ENCODE data around the gene FSD2. TPM values are rescaled to one million over a fixed set of nuclear protein-coding genes. Genes with fewer than 3 reads are reported as not detected.

The FSD2 gene
- total RNA-seq, 1 donor from 2014 or later, result not detected

DNA sequence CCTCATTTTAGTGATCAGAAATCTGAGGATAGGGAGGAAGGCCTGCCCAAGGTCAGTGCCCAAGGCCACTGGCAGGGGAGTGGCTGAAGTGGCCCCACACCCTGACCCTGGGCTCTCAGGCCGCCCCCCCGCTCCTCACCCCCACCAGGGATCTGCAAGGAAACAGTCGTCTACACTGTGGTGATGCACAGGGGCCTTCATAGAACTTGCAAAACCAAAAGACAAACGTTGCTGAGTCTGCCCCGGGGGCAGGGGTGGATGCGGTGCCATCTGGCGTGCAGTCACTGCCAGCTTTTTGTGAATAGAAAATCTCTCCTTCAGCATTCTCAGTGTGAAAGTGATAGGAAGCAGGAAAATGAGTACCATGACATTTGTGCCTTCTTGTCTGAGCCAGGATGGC, 44.9 kb upstream of the FSD2 start:
- H3K9me3 ChIP-seq, result no peaks in the 10 kb centered on the region
- no peaks in the 10 kb centered on the region for H3K36me3 ChIP-seq
- H3K27ac ChIP-seq, result no peak overlapping the region
- H3K4me1 ChIP-seq, result no peaks in the 10 kb centered on the region
- no peaks in the 10 kb centered on the region for H3K27me3 ChIP-seq
- DNase-seq (ENCODE audit: low spot score in 2 of 2), result no peak
- TF ChIP-seq, protein P1, sequence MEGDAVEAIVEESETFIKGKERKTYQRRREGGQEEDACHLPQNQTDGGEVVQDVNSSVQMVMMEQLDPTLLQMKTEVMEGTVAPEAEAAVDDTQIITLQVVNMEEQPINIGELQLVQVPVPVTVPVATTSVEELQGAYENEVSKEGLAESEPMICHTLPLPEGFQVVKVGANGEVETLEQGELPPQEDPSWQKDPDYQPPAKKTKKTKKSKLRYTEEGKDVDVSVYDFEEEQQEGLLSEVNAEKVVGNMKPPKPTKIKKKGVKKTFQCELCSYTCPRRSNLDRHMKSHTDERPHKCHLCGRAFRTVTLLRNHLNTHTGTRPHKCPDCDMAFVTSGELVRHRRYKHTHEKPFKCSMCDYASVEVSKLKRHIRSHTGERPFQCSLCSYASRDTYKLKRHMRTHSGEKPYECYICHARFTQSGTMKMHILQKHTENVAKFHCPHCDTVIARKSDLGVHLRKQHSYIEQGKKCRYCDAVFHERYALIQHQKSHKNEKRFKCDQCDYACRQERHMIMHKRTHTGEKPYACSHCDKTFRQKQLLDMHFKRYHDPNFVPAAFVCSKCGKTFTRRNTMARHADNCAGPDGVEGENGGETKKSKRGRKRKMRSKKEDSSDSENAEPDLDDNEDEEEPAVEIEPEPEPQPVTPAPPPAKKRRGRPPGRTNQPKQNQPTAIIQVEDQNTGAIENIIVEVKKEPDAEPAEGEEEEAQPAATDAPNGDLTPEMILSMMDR (IDR thresholded peaks at IDR 0.05), result no peak
- intact Hi-C loops (cut with DNase I), result no loop called here
- no peak overlapping the region for H3K4me3 ChIP-seq

DNA sequence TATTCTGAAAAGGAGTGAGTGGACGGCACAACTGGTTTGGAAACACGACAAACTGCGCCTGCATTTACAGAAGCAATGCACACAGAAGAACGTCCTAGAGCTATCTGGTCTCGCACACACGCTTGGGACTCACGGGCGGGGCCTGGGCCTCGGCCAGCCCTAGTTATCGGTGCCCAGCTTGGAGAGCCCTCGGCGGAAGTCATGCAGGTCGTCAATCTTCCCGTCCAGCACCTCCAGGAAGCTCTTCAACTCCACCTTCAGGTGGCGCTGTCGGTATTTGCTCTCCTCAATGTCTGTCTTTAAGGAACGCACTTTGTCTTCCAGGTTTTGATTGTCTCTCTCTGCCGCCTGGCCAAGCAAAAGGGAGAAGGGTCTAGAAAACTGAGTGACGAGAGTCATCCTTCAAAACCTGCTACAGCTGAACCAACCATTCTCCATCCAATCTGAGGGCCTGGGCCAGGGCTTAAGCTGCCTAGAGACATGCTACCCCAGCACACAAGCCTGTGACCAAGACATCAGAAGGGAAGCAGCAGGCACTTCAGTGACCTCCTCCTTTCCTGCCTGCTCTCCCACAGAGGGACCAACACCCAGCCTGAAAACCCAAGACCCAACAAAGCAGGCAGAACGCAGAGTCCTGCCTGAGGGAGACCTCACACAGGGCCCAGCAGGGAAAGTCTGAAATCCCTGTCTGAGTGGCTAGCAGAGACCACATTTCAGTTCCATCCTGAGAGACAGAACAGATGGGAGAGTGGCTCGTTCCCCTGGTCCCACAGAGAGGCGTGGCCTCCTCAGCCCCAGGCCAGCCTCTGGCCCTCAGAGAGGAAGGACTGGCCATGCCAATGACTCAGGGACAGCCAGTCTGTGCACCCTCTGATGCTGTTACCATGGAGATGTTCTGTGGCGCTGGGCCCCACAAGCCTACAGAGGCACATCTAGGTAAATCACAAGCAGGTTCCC, 44.0 kb upstream of the FSD2 start:
- no peaks in the 10 kb centered on the region for H3K9me3 ChIP-seq
- no peaks in the 10 kb centered on the region for H3K36me3 ChIP-seq
- H3K4me3 ChIP-seq, result peak overlapping the region in 1 of 2 donors; percentile 27
- H3K27ac ChIP-seq, result no peak overlapping the region
- peak in 1 of 2 donors; percentile 68 for DNase-seq (ENCODE audit: low spot score in 2 of 2)
- TF ChIP-seq, protein P1 (IDR thresholded peaks at IDR 0.05), result peak in 2 of 3 experiments; percentile 25 to 59
- H3K27me3 ChIP-seq, result no peaks in the 10 kb centered on the region
- intact Hi-C loops (cut with DNase I), result no loop called here
- H3K4me1 ChIP-seq, result no peaks in the 10 kb centered on the region

DNA sequence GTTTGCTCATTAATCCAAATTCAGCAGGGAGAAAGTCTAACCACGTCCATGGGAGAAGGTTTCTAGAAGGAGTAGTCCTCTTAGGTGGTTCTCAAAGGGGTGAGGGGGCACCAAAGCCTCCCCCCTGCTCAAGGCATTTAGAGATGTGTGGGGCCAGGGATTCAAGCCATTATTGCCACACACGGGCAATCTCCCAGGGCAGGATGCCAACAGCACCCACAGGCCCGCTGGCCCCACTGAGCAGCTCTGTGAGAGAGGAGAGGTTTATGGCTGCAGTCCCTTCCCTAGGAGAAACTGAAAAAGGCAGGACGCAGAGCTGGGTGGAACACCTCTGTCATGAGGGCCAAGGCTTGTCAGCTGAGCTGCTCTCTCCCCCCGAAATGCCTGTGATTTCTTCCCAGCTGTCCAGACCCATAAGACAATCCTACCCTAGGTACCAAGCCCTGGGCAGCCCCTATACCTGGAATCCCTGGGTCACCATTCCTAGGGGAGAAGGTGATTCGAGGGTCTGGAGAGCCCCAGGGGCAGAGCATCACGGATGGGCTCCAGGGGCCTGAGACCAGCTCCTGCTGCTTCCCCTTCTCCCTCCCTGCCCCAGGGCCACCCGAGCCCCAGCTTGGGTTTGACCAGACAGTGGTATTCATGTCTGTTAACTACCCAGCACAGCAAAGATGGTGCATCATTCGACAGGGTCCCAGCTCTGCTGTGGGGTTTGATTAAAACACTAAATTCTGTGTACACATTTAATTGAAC, 42.5 kb upstream of the FSD2 start:
- no peaks in the 10 kb centered on the region for H3K27me3 ChIP-seq
- H3K4me3 ChIP-seq, result no peak overlapping the region
- H3K9me3 ChIP-seq, result no peaks in the 10 kb centered on the region
- TF ChIP-seq, protein P1 (IDR thresholded peaks at IDR 0.05), result no peak
- no peak for DNase-seq (ENCODE audit: low spot score in 2 of 2)
- H3K4me1 ChIP-seq, result no peaks in the 10 kb centered on the region
- no peaks in the 10 kb centered on the region for H3K36me3 ChIP-seq
- intact Hi-C loops (cut with DNase I), result no loop called here
- no peak overlapping the region for H3K27ac ChIP-seq

DNA sequence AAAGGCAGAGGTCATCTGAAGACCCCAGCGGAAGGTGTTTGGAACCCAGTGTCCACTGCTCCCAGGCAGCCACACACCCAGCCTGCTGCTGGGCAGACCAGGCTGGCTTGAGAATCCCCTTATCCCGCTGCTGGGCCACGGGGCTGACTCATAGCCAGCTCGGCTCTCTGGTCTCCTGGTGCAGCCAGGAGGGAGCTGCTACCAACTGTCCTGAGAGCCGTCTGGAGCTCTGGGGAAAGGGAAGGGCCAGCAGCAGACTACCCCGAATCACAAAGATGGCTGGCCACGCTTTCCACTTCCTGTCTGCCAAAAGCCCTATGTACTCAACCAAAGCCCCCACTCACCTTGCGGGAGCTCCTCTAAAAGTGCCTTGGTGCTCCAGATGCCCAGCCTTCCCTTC, 41.8 kb upstream of the FSD2 start:
- DNase-seq (ENCODE audit: low spot score in 2 of 2), result no peak
- Histone ChIP-seq H3K27ac (no peak overlapping the region), H3K9me3 (no peaks in the 10 kb centered on the region), H3K36me3 (no peaks in the 10 kb centered on the region), H3K4me1 (no peaks in the 10 kb centered on the region), H3K27me3 (no peaks in the 10 kb centered on the region), H3K4me3 (no peak overlapping the region)
- intact Hi-C loops (cut with DNase I), result no loop called here
- TF ChIP-seq, protein P1 (IDR thresholded peaks at IDR 0.05), result no peak

DNA sequence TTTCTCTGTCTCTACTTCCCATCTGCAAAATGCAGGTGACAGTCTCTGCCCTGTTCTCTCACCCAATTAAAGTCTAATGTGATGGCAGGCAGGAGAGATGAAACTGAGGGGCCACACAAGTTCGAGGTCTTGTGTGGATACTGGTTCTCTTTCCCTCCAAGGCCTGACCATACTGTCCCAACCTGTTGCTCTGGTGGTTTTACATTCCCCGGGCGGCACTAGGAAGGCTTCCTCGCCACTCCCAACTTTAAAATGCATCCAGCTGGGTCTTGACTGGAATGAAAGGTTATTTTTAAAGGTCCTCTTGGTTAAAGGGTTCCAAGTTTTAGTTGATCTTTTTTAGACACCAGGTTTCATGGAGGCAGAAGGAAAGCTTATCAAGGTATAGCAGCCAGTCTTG, 40.8 kb upstream of the FSD2 start:
- intact Hi-C loops (cut with DNase I), result no loop called here
- H3K36me3 ChIP-seq, result no peaks in the 10 kb centered on the region
- H3K27ac ChIP-seq, result no peak overlapping the region
- no peak for DNase-seq (ENCODE audit: low spot score in 2 of 2)
- H3K9me3 ChIP-seq, result no peaks in the 10 kb centered on the region
- TF ChIP-seq, protein P1 (IDR thresholded peaks at IDR 0.05), result no peak
- no peaks in the 10 kb centered on the region for H3K27me3 ChIP-seq
- H3K4me3 ChIP-seq, result no peak overlapping the region
- H3K4me1 ChIP-seq, result no peaks in the 10 kb centered on the region

Measured in ascending aorta (tissue), 2 donors.